BJ (cell line): ENCODE measurements around the gene KCNQ5. TPM values are rescaled to one million over a fixed set of nuclear protein-coding genes. Genes with fewer than 3 reads are reported as not detected.

Experiments
- CTCF ChIA-PET: fragments of 350-600 bp; formaldehyde crosslinking; extraction: SDS; loops from one replicate; lab custom pipeline; 2021; ENCODE audit warnings: antibody characterized with exemption, inconsistent platforms; lab: Yijun Ruan, JAX
- POLR2A ChIA-PET: fragments of 300-600 bp; sonication (Branson Sonifier 250); formaldehyde crosslinking; extraction: SDS; loops from one replicate; lab custom pipeline; 2021; ENCODE audit warnings: antibody characterized with exemption; lab: Charles Lee
- DNase-seq: peaks from one replicate; pipeline ENCODE4 v3.0.0-alpha.2; 2011; ENCODE audit warnings: low read depth
- H3K27me3 ChIP-seq: 2 replicates; pipeline ENCODE4 v1.6.0; 2011; ENCODE audit warnings: low read length; ENCODE audit not compliant: control insufficient read depth, insufficient read depth
- H3K36me3 ChIP-seq: 2 replicates; pipeline ENCODE4 v1.5.1; 2011; ENCODE audit warnings: low read length; ENCODE audit not compliant: control insufficient read depth, insufficient read depth
- H3K4me3 ChIP-seq: 2 replicates; pipeline ENCODE4 v1.5.1; 2011; ENCODE audit warnings: low read depth, mild to moderate bottlenecking, control low read depth, low read length
- CTCF ChIP-seq: IDR thresholded peaks from 2 replicates; pipeline ENCODE4 v1.5.1; 2011; ENCODE audit warnings: low read depth, mild to moderate bottlenecking, control low read depth, inconsistent platforms, low read length, moderate library complexity; ENCODE audit not compliant: insufficient read depth
- polyA plus RNA-seq: library from polyadenylated mRNA; depleted of rRNA; stranded (reverse); fragments of >200 nt; gene quantifications from 2 replicates; pipeline ENCODE4 v1.2.3, GENCODE V29; 2011

The KCNQ5 gene
- polyA plus RNA-seq, 1 experiment: 1.4 TPM

- no peak for TF ChIP-seq CTCF
- H3K27me3 ChIP-seq: no peaks in the 10 kb centered on the region
- POLR2A ChIA-PET: no interaction called here
- CTCF ChIA-PET: no interaction called here
- H3K4me3 ChIP-seq: no peak overlapping the region
- DNase-seq: no peak
- no peaks in the 10 kb centered on the region for H3K36me3 ChIP-seq
Observed at GRCh38 chr6:72863131-72863530, 241.3 kb downstream of the KCNQ5 start.

GRCh38 chr6:72864236-72864635 lies 242.4 kb downstream of the KCNQ5 start:
- POLR2A ChIA-PET: no interaction called here

GRCh38 chr6:72864799-72865198 lies 242.9 kb downstream of the KCNQ5 start:
- no peaks in the 10 kb centered on the region for H3K27me3 ChIP-seq
- no peak for TF ChIP-seq CTCF
- H3K36me3 ChIP-seq: no peaks in the 10 kb centered on the region
- POLR2A ChIA-PET: no interaction called here
- CTCF ChIA-PET: no interaction called here
- no peak overlapping the region for H3K4me3 ChIP-seq
- DNase-seq: no peak

More at GRCh38 chr6:72864236-72864635, 242.4 kb downstream of the KCNQ5 start:
- CTCF ChIA-PET: no interaction called here
- Histone ChIP-seq H3K4me3 (no peak overlapping the region), H3K36me3 (no peaks in the 10 kb centered on the region), H3K27me3 (no peaks in the 10 kb centered on the region)
- DNase-seq: no peak
- TF ChIP-seq CTCF: no peak

GRCh38 chr6:72865467-72865866 lies 243.6 kb downstream of the KCNQ5 start:
- no peak for DNase-seq
- ChIA-PET POLR2A (no interaction called here), CTCF (no interaction called here)
- no peak for TF ChIP-seq CTCF
- H3K27me3 ChIP-seq: no peaks in the 10 kb centered on the region
- H3K4me3 ChIP-seq: no peak overlapping the region
- H3K36me3 ChIP-seq: no peaks in the 10 kb centered on the region

GRCh38 chr6:72869621-72870020 lies 247.8 kb downstream of the KCNQ5 start:
- TF ChIP-seq CTCF: no peak
- no peak overlapping the region for H3K4me3 ChIP-seq
- no peak for DNase-seq
- no peaks in the 10 kb centered on the region for H3K27me3 ChIP-seq
- no peaks in the 10 kb centered on the region for H3K36me3 ChIP-seq
- ChIA-PET POLR2A (no interaction called here), CTCF (no interaction called here)
